Urothelium cell line (cell line): ENCODE results near the gene CD86.
"Not testable (repeated sequence)": the region's sequence is repeated elsewhere in the genome, so short reads cannot be mapped to it uniquely, and the experiment has no call there.

Source experiments
- DNase-seq: peaks from one replicate; pipeline ENCODE4 v3.0.0; 2011; ENCODE audit warnings: low spot score, mixed read lengths
- FAIRE-seq: peaks from 2 replicates; lab custom pipeline; 2011; peaks lifted over from hg19 to GRCh38; lab: Jason Lieb, UNC

The CD86 gene

DNA sequence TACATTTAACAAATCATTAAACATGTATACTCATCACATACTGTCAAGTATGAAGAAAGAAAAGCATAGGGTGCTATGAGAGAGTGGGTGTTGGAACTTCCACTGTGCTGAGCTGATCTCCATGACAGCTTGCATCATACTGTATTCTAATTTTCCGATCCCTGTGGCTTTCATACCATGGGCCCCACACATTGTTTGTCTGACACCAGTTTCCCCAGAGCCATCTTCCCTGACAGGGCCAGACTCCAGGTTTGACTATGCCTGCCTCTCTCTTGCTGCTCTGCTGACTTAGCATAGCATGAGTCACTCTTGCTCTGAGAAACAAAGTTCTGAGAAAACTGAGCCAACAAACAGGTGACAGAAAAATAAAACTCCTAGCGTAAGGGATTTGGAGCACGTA lies 91.3 kb downstream of the CD86 start:
- DNase-seq (no peak), FAIRE-seq (no peak)

DNA sequence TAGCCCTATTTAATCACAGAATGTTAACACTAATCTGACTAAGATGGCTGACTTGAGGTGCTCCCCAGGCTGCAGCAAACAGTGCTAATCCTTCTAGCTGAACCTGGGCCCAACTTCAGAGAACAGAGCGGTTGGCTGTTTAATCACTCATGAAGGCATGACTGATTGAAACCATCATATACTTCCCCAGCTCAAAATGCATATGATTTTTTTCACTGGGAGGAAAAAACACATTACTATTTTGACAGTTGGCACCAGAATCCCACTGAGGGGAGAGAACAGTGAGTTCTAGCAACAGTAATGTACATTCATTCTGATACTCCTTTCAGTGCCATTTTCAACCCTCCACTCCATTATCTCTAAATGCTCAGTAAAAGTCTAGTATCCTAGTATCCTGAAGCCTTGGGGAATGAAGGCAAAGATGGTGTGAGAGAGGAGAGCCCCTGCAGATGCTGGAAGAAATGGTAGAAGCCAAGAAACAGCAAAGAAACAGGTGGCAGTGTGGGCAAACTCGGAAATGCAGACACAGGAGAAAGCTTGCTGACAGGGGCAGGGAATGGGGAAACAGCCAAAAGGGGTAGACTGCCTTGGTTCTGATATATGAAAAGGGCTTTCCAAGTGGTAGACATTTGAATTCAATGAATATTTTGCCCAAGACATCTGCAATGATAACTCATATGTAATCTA lies 93.9 kb downstream of the CD86 start:
- no peak for DNase-seq
- FAIRE-seq: no peak

DNA sequence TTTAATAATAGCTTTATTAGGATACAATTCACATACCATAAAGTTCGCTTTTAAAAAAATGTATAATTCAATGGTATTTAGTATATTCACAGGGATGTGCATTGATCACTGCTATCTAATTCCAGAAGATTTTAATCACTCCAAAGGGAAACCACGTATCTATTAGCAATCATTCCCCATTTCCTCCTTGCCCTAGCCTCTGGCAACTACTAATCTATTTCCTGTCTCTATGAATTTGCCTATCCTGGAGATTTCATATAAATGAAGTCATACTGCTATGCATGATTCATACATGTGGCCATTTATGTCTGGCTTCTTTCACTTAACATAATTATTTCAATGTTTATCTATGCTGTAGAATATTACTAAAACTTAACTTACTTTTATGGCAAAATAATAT lies 96.3 kb downstream of the CD86 start:
- FAIRE-seq (no peak), DNase-seq (no peak)

DNA sequence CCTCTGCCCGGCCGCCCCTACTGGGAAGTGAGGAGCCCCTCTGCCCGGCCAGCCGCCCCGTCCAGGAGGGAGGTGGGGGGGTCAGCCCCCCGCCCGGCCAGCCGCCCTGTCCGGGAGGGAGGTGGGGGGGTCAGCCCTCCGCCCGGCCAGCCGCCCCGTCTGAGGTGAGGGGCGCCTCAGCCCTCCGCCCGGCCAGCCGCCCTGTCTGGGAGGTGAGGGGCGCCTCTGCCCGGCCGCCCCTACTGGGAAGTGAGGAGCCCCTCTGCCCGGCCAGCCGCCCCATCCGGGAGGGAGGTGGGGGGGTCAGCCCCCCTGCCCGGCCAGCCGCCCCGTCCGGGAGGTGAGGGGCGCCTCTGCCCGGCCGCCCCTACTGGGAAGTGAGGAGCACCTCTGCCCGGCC lies 109.8 kb downstream of the CD86 start:
- DNase-seq, FAIRE-seq: not testable (repeated sequence)

DNA sequence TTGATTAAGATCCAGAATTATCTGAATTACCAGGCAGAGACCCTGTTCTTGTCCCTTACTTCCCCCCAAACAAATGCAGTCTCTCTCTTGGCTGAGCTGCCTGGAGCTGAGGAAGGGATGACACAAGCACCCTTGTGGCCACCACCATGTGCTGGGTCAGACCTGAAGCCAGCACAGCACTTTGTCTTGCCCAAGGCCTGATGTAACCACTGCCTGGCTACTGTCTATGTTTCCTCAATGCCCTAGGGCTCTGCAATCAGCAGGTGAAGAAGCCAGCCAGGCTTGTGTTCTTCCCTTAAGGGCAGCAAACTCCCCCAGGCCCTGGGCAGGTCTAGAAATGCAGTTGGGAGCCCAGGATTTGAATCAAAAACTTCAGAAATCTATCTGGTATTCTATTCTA lies 112.5 kb downstream of the CD86 start:
- no peak for DNase-seq
- FAIRE-seq: no peak

DNA sequence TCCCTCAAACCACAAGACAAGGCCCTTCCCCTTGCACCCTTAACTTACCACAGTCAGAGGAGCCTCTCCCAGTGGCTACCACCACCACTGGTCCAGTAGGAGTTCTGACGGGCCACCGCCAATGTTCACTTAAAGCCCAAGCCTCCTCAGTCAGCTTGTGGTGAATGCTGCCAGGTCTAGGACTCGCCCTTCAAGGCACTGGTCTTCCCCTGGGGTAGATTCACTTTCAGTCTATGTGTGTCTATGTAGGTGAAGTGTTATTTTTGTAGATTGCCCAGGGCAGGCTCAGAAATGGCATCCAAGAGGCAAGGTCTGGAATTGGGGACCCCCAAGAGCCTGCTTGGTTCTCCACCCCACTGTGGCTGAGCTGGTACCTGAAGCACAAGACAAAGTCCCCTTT lies 112.9 kb downstream of the CD86 start:
- no peak for DNase-seq
- FAIRE-seq: no peak

DNA sequence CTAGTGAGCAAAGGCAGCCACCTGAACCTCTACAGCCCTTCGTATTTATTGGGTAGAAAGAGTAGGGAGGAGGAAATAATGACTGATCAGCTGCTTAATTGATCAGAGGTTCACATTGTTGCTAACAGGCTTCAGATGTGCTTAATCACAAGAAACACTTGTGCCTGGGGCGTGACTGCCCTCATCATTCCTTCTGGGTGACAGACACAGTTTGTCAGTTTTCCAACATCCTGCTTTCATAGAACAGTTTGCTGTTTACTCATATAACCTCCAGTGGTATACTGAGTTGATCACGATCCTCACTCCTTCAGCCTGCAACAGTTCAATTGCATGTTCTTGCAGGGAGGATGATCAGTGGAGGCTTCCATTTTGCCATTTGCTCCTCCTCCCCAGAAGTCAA lies 114.7 kb downstream of the CD86 start:
- FAIRE-seq: peak; percentile 17
- DNase-seq: no peak
